Measurements from ENCODE around the gene DECR2.

DNA sequence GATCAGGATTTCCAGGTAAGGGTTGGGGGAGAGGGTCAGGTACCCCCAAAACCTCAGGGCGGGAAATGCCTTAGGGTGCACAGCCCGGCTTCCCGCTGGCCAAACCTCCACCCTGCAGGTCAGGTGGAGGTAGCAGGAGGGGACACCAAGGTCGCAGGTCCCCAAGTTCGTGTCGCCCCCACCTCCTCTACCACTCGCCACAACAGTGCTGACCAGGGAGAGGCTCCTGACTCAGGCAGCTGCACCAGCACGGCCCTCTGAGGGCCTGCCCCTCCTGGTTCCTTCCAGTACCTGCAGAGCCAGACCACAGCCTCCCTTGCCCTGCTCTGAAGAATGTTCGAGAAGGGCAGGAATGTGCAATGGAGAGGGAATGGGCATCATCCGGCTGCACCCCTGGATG is 35.2 kb upstream of the DECR2 start:
- TF ChIP-seq CTCF (IDR thresholded peaks at IDR 0.05) (no peak), POLR2A (IDR thresholded peaks at IDR 0.05) (no peak)
